PC-9 (cell line): ENCODE measurements around the gene PI4KA. TPM values are rescaled to one million over a fixed set of nuclear protein-coding genes. Genes with fewer than 3 reads are reported as not detected.

Experiments
- BruUV-seq: library from RNA; stranded (reverse); fragments of 400-500 nt; replicated peaks from 2 replicates; lab custom pipeline; 2021; lab: Mats Ljungman, UMichigan
- CTCF ChIA-PET: fragments of 300-600 bp; sonication (Branson Sonifier 250); formaldehyde crosslinking; loops from one replicate; lab custom pipeline; 2022; ENCODE audit warnings: antibody characterized with exemption; lab: Charles Lee
- POLR2A ChIA-PET: fragments of 300-600 bp; sonication (Branson Sonifier 250); formaldehyde crosslinking; loops from one replicate; lab custom pipeline; 2022; ENCODE audit warnings: antibody characterized with exemption; ENCODE audit not compliant: unreplicated experiment; lab: Charles Lee
- DNase-seq, 2 experiments: peaks; one replicate each; pipeline versions ENCODE4 v3.0.0 to v3.0.0-alpha.2; 2015 to 2022; ENCODE audit warnings: mixed read lengths in 1 of 2
- H2AFZ ChIP-seq: fragments of 200-600 bp; sonication (generic); 2 replicates; pipeline ENCODE4 v1.8.1; 2017; ENCODE audit warnings: antibody characterized with exemption
- H3F3A ChIP-seq: fragments of 200-600 bp; sonication (generic); 2 replicates; pipeline ENCODE4 v1.8.1; 2017; ENCODE audit warnings: antibody characterized with exemption, mild to moderate bottlenecking, low read depth; ENCODE audit not compliant: insufficient read depth
- H3K27ac ChIP-seq: fragments of 200-600 bp; sonication (generic); 2 replicates; pipeline ENCODE4 v1.6.1; 2016; ENCODE audit warnings: mixed run types
- H3K27me3 ChIP-seq: fragments of 200-600 bp; sonication (generic); 2 replicates; pipeline ENCODE4 v1.6.1; 2016; ENCODE audit warnings: low read depth, mixed run types; ENCODE audit not compliant: insufficient read depth
- H3K36me3 ChIP-seq: fragments of 200-600 bp; sonication (generic); 2 replicates; pipeline ENCODE4 v1.6.1; 2016; ENCODE audit warnings: low read depth, mixed run types
- H3K4me1 ChIP-seq: fragments of 200-600 bp; sonication (generic); replicated peaks from 2 replicates; pipeline ENCODE4 v1.6.1; 2016; ENCODE audit warnings: mixed run types; ENCODE audit not compliant: insufficient read depth
- H3K4me2 ChIP-seq: fragments of 200-600 bp; sonication (generic); 2 replicates; pipeline ENCODE4 v1.6.1; 2017; ENCODE audit warnings: mixed run types
- H3K4me3 ChIP-seq: fragments of 200-600 bp; sonication (generic); 2 replicates; pipeline ENCODE4 v1.6.1; 2016; ENCODE audit warnings: mixed run types
- H3K79me2 ChIP-seq: fragments of 200-600 bp; sonication (generic); 2 replicates; pipeline ENCODE4 v1.6.1; 2017; ENCODE audit warnings: low read depth, mixed run types
- H3K9me2 ChIP-seq: fragments of 200-600 bp; sonication (generic); 2 replicates; pipeline ENCODE4 v1.8.1; 2017; ENCODE audit warnings: mild to moderate bottlenecking; ENCODE audit not compliant: insufficient read depth
- H3K9me3 ChIP-seq: fragments of 200-600 bp; sonication (generic); 2 replicates; pipeline ENCODE4 v1.8.1; 2016; ENCODE audit warnings: low read depth; ENCODE audit not compliant: insufficient read depth
- H4K20me1 ChIP-seq: fragments of 200-600 bp; sonication (generic); 2 replicates; pipeline ENCODE4 v1.8.1; 2017; ENCODE audit not compliant: insufficient read depth
- EZH2 ChIP-seq: fragments of 200-600 bp; sonication (generic); IDR thresholded peaks from 2 replicates; pipeline ENCODE4 v1.8.0; 2017; ENCODE audit warnings: antibody characterized with exemption, low read depth
- intact Hi-C: fragments of 100-400 bp; cut with micrococcal nuclease; formaldehyde crosslinking; loops from one replicate; pipeline ENCODE4 v1.10.0; 2022; ENCODE audit not compliant: unreplicated experiment
- total RNA-seq: library from RNA; stranded (reverse); gene quantifications from 2 replicates; pipeline ENCODE4 v1.2.3, GENCODE V29; 2021
- TF ChIP-seq, protein P1 (sequence below): fragments of 200-600 bp; sonication (generic); conservative IDR thresholded peaks from 2 replicates; pipeline ENCODE4 v1.6.1; 2017; ENCODE audit warnings: mixed run types, antibody characterized with exemption, mild to moderate bottlenecking, moderate library complexity

Gene PI4KA
- total RNA-seq, 1 experiment from 2014 or later: 27.9 TPM

DNA sequence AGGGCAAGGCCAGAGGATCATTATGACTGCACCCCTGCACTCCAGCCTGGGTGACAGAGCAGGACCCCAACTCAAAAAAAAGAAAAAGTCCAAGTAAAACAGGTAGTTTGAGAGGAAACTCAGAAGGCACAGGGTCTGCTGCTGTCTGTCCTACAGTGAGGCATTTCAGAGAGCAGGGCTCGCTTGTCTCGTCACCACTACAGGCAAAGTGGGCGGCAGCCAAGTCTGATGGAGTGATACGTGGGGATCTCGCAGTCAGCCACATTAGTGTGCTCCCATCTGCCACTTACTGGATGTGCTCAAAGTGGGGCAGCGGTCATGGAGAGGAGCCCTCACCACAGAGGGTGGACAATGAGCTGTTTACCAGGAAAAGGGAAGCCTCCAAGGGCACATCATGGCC, 42.1 kb downstream of the PI4KA start:
- POLR2A ChIA-PET: no interaction called here
- no peak overlapping the region for H3K27ac ChIP-seq
- no peak for TF ChIP-seq EZH2
- TF ChIP-seq, protein P1, sequence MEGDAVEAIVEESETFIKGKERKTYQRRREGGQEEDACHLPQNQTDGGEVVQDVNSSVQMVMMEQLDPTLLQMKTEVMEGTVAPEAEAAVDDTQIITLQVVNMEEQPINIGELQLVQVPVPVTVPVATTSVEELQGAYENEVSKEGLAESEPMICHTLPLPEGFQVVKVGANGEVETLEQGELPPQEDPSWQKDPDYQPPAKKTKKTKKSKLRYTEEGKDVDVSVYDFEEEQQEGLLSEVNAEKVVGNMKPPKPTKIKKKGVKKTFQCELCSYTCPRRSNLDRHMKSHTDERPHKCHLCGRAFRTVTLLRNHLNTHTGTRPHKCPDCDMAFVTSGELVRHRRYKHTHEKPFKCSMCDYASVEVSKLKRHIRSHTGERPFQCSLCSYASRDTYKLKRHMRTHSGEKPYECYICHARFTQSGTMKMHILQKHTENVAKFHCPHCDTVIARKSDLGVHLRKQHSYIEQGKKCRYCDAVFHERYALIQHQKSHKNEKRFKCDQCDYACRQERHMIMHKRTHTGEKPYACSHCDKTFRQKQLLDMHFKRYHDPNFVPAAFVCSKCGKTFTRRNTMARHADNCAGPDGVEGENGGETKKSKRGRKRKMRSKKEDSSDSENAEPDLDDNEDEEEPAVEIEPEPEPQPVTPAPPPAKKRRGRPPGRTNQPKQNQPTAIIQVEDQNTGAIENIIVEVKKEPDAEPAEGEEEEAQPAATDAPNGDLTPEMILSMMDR: no peak
- intact Hi-C loops: no loop called here
- BruUV-seq: no TSS peak
- H3F3A ChIP-seq: no peaks in the 10 kb centered on the region
- H3K4me2 ChIP-seq: no peak overlapping the region
- DNase-seq: no peak
- H3K4me3 ChIP-seq: no peak overlapping the region
- H3K4me1 ChIP-seq: no peaks in the 10 kb centered on the region
- no peaks in the 10 kb centered on the region for H3K27me3 ChIP-seq
- no peak overlapping the region for H2AFZ ChIP-seq
- H3K9me3 ChIP-seq: no peaks in the 10 kb centered on the region
- no peaks in the 10 kb centered on the region for H4K20me1 ChIP-seq
- no peaks in the 10 kb centered on the region for H3K79me2 ChIP-seq
- CTCF ChIA-PET: no interaction called here
- H3K9me2 ChIP-seq: no peaks in the 10 kb centered on the region
- H3K36me3 ChIP-seq: no peaks in the 10 kb centered on the region

GRCh38 chr22:20815477-20816050, 43.0 kb downstream of the PI4KA start:
- Histone ChIP-seq H2AFZ (no peak overlapping the region), H3K4me1 (no peaks in the 10 kb centered on the region), H3K9me3 (no peaks in the 10 kb centered on the region), H3K36me3 (no peaks in the 10 kb centered on the region), H3K79me2 (no peaks in the 10 kb centered on the region), H3K9me2 (no peaks in the 10 kb centered on the region), H3K4me3 (no peak overlapping the region), H3K27ac (no peak overlapping the region), H4K20me1 (no peaks in the 10 kb centered on the region), H3F3A (no peaks in the 10 kb centered on the region), H3K27me3 (no peaks in the 10 kb centered on the region), H3K4me2 (no peak overlapping the region)
- DNase-seq: no peak
- CTCF ChIA-PET: no interaction called here
- intact Hi-C loops: no loop called here
- BruUV-seq: no TSS peak
- TF ChIP-seq, protein P1: no peak
- TF ChIP-seq EZH2: no peak
- POLR2A ChIA-PET: no interaction called here

- no peaks in the 10 kb centered on the region for H4K20me1 ChIP-seq
- TF ChIP-seq, protein P1: no peak
- TF ChIP-seq EZH2: no peak
- H3K27ac ChIP-seq: no peak overlapping the region
- no peaks in the 10 kb centered on the region for H3K9me3 ChIP-seq
- H3K36me3 ChIP-seq: no peaks in the 10 kb centered on the region
- POLR2A ChIA-PET: no interaction called here
- no peak overlapping the region for H2AFZ ChIP-seq
- no peaks in the 10 kb centered on the region for H3F3A ChIP-seq
- H3K27me3 ChIP-seq: no peaks in the 10 kb centered on the region
- no peak for DNase-seq
- BruUV-seq: no TSS peak
- no peaks in the 10 kb centered on the region for H3K4me1 ChIP-seq
- no peaks in the 10 kb centered on the region for H3K9me2 ChIP-seq
- no peak overlapping the region for H3K4me3 ChIP-seq
- no peak overlapping the region for H3K4me2 ChIP-seq
- intact Hi-C loops: no loop called here
- CTCF ChIA-PET: no interaction called here
- no peaks in the 10 kb centered on the region for H3K79me2 ChIP-seq
Measured at GRCh38 chr22:20814221-20814808, 44.3 kb downstream of the PI4KA start.
